Measurements from ENCODE around the gene TNFSF9.
A peak's percentile ranks its signal among the peaks of the same experiment; 100 is the strongest.
"Not testable (repeated sequence)": the region's sequence is repeated elsewhere in the genome, so short reads cannot be mapped to it uniquely, and the experiment has no call there.

Gene TNFSF9

DNA sequence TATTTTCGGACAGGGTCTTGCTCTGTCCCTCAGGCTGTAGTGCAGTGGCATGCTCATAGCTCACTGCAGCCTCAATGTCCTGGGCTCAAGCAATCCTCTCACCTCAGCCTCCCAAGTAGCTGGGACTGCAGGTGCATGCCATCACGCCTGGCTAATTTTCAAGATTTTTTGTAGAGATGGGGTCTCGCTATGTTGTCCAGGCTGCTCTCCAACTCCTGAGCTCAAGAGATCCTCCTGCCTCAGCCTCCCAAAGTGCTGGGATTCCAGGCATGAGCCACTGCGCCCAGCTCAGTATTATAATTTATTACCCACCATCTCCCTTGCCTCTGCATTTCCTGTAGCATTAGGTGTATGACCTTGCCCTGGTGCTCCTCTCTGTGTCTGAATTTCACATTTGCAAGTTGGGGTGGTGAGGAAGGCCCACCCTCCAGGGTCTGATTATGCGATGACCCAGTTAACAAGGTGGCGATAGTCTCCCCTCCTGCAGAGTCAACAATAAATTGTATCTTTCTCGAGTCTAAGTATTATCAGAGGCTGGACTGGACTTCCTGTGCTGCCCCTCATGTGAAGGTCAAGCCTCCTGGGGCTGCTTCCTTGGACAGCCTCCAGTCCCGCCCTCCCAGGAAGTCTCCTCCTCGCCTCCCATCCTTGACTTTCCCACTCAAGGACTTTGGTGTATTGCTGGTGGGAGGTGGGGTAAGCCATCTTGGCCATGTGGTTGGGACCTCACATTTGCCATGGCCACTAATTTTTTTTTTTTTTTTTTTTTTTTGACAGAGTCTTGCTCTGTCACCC, 27.2 kb upstream of the TNFSF9 start:
- FAIRE-seq (no peak), DNase-seq (ENCODE audit: extremely low spot score, insufficient read length, low read depth) (no peak)

DNA sequence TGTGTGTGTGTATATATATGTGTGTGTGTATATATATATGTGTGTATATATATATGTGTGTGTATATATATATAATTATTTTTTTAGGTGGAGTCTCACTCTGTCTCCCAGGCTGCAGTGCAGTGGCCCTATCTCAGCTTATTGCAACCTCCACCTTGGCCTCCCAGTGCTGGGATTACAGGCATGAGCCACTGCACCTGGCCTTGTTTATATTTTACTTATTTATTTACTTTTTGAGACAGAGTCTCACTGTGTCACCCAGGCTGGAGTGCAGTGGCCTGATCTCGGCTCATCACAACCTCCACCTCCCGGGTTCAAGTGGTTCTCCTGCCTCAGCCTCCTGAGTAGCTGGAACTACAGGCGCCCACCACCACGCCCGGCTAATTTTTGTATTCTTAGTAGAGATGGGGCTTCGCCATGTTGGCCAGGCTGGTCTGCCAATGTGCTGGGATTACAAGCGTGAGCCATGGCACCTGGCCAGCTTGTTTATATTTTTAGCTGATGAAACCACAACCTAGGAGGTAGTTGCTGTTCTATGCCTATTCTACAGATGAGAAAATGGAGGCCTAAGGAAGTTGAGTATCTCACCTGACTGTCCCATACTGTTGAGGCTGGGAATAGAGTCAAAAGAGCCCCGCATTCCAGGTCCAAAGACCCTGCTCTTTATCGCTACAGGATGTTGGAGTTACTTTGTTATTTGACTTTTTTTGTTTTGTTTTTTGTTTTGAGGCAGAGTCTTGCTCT, 22.6 kb upstream of the TNFSF9 start:
- not testable (repeated sequence) for DNase-seq (ENCODE audit: extremely low spot score, insufficient read length, low read depth); FAIRE-seq

DNA sequence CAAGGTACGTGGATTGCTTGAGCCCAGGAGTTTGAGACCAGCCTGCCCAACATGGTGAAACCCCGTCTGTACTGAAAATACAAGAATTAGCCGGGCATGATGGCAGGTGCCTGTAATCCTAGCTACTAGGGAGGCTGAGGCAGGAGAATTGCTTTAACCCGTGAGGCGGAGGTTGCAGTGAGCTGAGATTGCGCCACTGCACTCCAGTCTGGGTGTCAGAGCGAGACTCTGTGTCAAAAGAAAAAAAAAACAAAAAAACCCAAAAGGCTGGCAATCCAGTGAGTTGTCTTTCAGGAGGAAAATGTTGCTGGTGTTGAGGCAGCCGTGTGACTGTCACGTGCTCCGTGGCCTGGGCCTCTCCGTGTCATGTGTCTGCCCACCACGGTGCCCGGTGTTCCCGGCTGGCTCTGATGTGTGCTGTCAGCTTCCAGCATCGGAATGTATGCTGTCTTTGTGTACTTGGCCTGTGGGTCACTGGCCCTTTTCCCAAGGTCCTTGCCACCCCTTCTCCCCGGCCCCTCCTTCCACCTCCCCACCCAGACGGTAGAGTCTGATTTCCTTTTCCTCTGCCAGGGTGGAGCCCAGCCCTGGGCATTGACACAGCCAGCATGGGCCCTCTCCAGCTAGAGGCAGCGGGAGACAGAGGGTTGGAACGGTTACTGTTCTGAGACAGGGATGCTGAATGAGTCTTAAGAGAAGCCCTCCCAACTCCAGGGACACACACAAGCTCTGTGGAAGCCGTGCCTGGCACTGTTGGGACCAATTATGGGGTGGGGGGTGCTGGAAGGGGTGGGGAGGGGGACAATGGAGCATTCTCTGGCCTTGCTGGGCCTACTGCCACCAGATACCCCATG, 21.5 kb upstream of the TNFSF9 start:
- DNase-seq (ENCODE audit: extremely low spot score, insufficient read length, low read depth) (no peak), FAIRE-seq (no peak)

DNA sequence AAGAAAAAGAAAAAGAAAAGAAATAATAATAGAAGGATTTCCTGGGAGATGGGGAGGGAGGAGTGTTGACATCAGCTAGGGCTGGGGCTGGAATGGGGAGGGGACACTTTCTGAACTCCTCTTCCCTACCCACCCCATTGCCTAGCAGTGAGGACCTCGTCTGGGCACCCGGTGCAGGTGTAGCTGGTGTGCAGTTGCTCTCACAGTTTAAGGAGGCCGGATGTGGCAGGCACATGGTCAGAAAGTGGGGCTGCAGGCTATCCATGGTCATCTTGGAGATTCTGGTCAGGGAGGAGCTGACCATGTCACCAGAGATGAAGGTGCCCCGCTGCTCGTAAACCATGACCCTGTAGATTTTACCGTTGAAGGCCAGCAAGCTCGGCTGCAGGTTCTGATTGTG, 20.2 kb upstream of the TNFSF9 start:
- no peak for FAIRE-seq
- no peak for DNase-seq (ENCODE audit: extremely low spot score, insufficient read length, low read depth)

DNA sequence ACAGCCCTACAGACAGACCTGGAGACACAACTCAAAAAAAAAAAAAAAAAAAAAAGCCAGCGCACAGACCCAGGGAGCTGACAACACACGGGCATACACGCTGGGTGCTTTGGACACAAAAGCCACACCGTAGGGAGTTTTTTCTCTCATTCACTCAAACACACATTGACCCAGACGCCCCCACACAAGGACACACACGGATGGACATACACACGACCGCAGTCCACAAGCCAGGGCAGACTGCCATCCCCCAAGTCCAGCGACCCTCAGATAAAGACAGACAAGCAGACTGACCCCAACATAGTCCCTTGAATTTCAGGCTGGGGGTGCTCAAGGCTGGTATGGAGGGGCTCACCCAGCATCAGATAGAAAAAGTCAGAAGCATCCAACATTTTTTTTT, 16.7 kb upstream of the TNFSF9 start:
- FAIRE-seq, result no peak
- no peak for DNase-seq (ENCODE audit: extremely low spot score, insufficient read length, low read depth)

DNA sequence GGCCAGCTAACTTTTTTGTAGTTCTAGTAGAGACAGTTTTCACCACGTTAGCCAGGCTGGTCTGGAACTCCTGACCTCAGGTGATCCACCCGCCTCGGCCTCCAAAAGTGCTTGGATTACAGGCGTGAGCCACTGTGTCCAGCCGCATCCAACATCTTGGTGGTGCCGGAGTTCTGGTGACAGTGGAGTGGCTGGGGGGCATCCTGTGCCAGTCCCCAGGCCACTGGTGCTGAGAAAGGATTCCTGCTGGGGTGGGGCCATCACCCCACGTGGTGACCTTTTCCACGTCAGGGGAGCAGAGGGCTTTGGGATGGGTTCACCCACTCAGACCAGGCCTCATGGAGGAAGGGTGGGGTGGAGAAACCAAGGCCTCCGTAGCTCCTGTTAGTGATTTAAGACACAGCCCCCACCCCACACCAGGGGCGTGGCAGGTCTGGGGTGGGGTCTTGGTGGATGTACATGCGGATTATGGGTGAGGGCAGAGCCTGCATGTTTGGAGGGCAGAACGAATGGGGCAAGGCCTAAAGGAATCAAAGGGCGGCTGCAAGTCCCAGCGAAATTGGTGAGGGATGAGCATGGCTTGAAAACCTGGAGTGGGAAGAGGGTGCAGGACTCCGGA, 15.8 kb upstream of the TNFSF9 start:
- FAIRE-seq (no peak), DNase-seq (ENCODE audit: extremely low spot score, insufficient read length, low read depth) (no peak)

DNA sequence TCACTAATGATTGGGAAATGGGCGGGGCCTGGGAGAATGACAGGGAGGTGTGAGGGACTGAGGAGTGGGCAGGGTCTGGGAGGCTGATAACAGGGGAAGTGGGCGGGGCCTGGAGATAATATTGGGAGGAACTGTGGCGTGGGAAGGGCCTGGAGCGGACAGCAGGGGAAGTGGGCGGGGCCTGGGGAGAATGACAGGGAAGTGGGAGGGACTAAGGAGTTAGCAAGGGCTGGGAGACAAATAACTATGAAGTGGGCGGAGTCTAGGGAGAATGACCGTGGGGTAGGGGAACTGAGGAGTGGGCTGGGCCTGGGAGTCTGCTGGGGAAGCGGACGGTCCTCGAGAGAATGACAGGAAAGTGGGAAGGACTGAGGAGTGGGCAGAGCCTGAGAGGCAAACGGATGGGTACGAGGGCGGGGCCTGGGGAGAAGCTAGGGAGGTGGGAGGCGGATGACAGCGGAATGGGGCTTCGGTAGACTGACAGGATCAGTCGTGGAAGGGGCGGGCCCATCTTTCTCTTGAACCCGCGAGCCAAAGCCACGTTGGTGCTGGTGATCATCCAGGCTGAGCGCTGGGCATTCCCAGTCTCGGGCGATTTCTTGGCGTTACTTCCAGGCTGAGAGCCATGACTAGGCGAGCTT, 14.7 kb upstream of the TNFSF9 start:
- DNase-seq (ENCODE audit: extremely low spot score, insufficient read length, low read depth), result no peak
- FAIRE-seq, result peak; percentile 99

DNA sequence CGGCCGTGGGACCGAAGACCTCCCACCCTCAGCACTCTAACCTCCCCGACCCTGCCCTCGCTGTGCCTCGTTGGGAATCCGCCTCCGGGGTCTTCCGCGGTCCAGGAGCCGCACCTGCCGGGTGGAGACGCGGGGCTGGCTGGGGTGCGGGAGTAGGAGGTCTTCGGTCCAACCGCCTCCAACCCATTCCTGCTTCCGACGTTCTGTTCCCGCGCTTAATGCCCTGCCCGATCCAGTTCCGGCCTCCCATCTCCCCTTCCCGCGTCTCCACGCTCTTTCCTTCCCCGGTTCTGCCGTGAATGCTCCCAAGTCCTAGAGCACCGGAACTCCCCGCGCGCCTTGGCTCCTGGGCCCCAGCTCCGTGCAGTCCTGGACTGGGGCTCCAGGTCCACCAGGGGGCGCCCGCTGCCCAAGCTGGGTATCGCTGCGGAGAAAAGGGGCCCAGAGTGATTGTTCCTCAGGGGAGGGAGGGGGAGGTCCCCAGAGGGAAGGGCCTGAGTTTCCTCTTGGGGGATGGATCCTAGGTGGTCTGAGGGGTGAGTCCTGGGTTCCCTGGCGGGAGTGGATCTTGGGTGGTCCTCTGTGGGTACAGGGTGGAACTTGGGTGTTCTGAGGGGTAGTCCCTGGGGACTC, 14.1 kb upstream of the TNFSF9 start:
- DNase-seq (ENCODE audit: extremely low spot score, insufficient read length, low read depth), result no peak
- FAIRE-seq, result no peak

DNA sequence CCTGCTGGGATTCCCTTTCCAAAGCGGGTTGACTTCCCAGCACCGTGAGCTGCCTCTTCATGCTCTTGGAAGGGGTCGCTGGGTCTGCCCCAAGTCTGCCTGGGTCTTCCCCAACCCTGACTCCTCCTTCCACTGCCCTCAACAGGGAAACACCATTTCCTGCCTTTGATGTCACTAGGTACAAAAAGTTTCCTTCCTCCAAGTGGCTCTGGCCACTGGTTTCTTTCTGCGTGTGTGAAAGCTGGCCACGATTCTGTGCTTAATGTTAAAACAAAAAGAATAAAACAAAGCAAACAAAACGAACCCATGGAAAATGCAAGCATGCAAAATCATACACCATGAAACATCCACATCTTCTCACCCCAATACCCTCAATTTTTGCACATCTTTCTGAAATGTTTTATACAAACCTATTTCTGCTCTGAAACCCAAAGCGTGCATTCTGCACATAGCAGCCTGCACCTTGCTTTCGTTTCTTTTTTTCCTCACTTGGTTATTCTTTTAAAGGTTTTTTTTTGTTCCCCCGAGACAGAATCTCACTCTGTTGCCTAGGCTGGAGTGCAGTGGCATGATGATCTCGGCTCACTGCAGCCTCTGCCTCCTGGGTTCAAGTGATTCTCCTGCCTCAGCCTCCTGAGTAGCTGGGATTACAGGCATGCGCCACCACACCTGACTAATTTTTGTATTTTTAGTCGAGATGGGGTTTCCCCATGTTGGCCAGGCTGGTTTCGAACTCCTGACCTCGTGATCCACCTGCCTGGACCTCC, 12.5 kb upstream of the TNFSF9 start:
- no peak for DNase-seq (ENCODE audit: extremely low spot score, insufficient read length, low read depth)
- FAIRE-seq, result peak; percentile 95

DNA sequence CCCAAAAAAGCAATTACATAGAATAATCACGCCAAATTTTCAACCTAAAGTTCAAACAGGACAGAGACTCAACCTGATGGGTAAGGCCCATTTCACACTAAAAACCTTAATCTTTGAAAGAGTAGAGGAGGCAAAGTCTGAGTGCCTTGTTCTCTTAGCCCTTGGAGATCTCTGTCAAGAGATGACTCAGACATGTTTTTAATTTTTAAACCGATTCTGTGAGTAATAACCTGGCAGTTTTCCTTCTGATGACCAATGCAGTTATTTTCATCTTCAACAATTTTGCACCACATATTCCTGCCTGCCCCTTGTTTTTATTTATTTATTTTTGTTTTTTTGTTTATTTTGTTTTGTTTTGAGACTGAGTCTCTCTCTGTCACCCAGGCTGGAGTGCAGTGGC, 11.5 kb upstream of the TNFSF9 start:
- no peak for DNase-seq (ENCODE audit: extremely low spot score, insufficient read length, low read depth)
- FAIRE-seq, result peak; percentile 85

DNA sequence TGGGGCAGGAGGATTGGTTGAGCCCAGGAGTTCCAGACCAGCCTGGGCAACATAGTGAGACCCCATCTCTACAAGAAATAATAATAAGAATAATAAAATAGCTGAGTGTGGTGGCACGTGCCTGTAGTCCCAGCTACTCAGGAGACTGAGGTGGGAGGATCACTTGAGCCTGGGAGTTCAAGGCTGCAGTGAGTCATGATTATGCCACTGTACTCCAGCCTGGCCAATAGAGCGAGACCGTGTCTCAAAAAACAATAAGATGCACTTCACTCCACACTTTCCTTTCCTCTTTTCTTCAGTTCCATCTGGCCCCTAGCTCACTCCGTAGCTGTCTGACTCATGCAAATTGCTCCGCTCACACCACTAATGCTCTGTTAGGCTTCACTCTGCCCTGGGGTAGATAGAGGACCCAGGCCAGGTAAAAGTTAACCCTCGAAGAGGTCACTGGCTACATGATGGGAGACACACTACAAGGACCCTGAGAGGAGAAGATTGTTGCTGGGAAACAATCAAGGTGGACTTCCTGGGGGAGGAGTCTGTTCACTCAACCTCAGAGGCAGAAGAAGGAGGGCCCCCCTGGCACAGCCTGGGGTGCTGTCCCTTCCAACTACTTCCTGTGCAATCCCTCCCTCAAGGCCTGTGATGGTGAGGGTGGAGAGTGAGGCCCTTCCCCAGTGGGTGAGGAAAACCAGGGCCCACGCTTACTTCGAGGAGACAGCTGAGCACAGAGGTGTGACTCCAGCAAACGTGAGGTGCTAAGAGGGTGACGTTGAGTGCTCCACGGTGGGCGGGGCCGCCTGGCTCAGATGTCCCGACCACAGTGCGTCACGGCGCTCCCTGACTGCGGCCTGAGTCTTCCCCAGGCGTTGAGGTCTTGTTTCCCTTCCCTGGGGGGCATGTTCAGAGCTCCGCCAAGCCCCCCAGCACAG, 8.8 kb upstream of the TNFSF9 start:
- DNase-seq (ENCODE audit: extremely low spot score, insufficient read length, low read depth) (no peak), FAIRE-seq (peak; percentile 100)

DNA sequence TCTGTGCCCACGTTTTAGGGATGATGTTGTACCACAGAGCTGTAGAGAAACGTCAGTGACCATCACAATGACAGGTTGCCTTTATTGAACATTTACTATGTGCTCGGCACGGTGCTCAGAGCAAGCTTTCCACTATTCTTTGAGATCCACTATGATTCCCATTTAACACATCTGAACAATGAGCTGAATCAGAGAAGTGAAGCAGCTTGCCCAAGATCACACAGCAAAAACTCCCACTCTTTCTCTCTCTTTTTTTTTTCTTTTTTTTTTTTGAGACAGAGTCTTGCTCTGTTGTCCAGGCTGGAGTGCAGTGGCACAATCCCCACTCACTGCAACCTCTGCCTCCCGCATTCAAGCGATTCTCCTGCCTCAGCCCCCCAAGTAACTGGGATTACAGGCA, 8.1 kb upstream of the TNFSF9 start:
- DNase-seq (ENCODE audit: extremely low spot score, insufficient read length, low read depth), result no peak
- no peak for FAIRE-seq

DNA sequence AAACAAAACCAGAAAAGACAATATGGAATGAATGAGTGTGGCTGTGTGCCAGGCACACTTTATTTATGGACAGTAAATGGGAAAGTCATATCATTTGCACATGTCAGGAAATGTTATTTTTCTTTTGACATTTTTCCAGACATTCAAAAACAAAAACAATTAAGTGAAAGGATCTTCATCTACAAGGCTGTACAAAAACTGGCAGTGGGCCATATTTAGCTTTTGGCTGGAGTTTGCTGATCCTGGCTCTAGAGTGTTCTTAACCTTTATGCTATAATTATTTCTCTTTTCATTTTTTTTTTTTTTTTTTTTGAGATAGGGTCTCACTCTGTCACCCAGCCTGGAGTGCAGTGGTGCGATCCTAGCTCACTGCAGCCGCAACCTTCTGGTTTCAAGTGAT, 6.5 kb upstream of the TNFSF9 start:
- DNase-seq (ENCODE audit: extremely low spot score, insufficient read length, low read depth) (no peak), FAIRE-seq (no peak)

DNA sequence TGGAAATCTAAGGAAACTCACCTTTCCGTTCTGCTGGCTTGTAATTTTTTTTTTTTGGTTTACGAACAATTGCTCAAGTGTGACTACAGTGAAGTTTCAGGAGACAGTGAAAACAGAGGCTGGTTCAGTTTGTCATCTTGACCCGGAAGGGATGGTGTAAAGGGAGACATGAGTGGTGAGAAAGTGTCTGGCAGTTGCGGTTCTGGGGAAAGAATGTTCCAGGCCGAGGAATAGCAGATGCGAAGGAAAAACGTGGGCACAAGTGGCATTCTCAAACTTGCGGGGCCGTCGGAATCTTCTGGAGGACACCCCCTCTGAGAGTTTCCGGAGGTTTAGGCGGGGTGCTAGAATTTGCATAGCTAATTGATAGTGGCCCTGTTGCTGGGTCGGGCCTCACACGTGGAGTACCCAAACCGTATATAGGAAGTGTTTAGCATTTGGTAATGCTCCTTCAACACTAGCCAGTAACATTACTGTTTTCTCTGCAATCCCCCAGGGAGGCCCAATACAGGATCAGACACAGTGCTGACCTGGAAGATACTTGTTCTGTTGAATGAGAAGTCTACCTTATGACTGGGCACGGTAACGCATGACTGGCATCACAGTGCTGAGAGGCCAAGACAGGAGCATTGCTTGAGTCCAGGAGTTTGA, 2.8 kb upstream of the TNFSF9 start:
- FAIRE-seq, result peak; percentile 96
- DNase-seq (ENCODE audit: extremely low spot score, insufficient read length, low read depth), result peak; percentile 70

DNA sequence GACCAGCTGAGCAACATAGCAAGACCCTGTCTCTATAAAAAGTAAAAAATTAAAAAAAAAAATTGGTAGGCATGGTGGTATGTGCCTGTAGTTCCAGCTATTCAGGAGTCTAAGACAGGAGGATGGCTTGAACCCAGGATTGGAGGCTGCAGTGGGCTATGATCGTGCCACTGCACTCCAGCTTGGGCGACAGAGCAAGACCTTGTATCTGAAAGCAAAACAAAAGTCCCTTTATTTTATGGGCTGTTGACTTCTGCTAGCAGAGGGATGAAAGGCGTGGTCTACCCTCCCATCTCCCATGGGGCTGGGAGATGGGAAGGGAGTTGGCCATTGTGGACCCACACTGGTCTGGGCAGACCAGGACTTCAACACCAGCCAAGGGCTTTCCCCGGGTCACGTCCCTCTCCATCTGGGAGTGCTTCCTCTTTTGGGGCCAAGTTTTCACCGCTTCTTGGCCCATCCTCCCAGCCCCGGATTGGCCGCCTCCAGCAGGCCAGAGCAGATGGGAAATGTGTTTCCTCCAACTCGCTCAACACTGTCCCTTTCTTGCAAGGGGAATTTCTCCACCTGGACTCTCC, 2.2 kb upstream of the TNFSF9 start:
- DNase-seq (ENCODE audit: extremely low spot score, insufficient read length, low read depth), result no peak
- FAIRE-seq, result no peak

DNA sequence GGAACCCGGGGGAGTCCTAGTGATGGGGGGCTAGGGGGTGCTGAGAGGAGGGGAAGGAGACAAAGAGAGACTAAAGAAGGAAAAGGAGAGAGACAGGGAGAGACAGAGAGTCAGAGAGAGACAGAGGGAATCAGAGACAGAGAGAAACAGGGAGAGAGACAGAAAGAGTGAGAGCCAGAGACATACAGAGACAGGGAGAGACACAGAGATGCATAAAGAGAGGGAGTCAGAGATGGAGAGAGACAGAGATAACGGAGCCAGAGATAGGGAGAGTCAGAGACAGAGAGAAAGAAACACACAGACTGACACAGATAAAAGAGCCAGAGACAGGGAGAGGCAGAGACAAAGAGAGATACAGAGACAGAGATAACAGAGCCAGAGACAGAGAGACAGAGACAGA, 1.5 kb upstream of the TNFSF9 start:
- peak; percentile 12 for FAIRE-seq
- DNase-seq (ENCODE audit: extremely low spot score, insufficient read length, low read depth), result no peak

DNA sequence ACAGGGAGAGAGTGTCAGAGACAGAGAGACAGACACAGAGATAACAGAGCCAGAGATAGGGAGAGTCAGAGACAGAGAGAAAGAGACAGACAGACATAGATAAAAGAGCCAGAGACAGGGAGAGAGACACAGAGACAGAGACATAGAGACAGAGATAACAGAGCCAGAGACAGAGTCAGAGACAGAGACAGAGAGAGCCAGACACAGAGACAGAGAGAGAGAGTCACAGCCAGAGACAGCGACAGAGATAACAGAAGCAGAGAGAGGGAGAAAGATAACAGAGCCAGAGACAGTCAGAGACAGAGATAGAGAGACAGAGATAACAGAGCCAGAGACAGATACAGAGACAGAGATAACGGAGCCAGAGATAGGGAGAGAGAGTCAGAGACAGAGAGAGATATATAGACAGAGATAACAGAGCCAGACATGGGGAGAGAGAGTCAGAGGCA, 865 bp upstream of the TNFSF9 start:
- DNase-seq (ENCODE audit: extremely low spot score, insufficient read length, low read depth) (no peak), FAIRE-seq (peak; percentile 68)

Measured in GM18507 (cell line).